ENCODE data around the gene CTR9.

- no peak for TF ChIP-seq CTCF (IDR thresholded peaks at IDR 0.05; ENCODE audit: low read depth, low read length)
- TF ChIP-seq MYC (IDR thresholded peaks at IDR 0.05; ENCODE audit: low read depth, low read length) = no peak
- no peak for TF ChIP-seq POLR2A (IDR thresholded peaks at IDR 0.05; ENCODE audit: extremely low read depth, insufficient read length)
- no peak for TF ChIP-seq MAX (IDR thresholded peaks at IDR 0.05; ENCODE audit: low read depth, low read length)
Observed at GRCh38 chr11:10762913-10763421, 11.9 kb downstream of the CTR9 start.

Data from NB4 (cell line).